SH-SY5Y (cell line): Measurements from ENCODE around the gene SPATA25.

ENCODE experiments used
- GATA2 ChIP-seq: IDR thresholded peaks from 2 replicates; pipeline ENCODE4 v1.6.1; 2011; ENCODE audit warnings: mild to moderate bottlenecking, low read depth, low read length
- GATA3 ChIP-seq: IDR thresholded peaks from 2 replicates; pipeline ENCODE4 v1.6.1; 2011; ENCODE audit warnings: low read depth, mild to moderate bottlenecking, low read length, moderate library complexity

DNA sequence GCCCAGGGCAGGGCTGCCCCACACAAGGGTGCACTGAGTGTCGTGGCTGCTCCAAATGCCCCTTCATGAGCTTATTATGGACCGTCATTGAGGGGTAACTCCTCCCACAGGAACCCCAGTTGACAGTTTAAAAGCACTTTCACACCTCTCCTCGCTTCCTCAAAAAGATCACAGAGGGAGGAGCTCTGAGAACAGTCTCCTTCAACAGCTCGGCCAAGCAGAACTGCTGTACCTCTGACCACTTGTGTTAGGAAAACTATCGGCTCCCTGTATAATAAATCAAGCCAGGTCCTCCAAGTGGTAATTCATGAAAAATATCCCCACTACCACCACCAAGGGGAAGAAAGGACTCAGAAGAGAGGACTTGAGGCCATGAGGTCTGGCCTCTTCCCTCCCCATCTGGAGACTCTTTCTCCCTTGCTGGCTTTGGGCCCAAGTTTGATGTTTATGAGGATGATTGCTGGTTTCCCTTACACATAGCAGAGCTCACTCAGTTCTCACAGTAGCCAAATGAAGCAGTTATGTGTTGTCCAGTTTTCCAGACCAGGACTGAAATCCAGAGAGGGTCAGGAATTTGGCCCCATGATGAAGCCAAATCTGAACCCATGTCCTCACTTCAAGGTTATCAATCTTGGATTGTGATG lies 45.1 kb downstream of the SPATA25 start:
- TF ChIP-seq GATA2 = no peak
- no peak for TF ChIP-seq GATA3
